Measurements from ENCODE around the gene CYP4F3.
"Not testable (repeated sequence)": the region's sequence is repeated elsewhere in the genome, so short reads cannot be mapped to it uniquely, and the experiment has no call there.

The CYP4F3 gene

GRCh38 chr19:15631817-15632216 is 8.9 kb upstream of the CYP4F3 start:
- DNase-seq, result no peak

- no peak for DNase-seq
Observed at GRCh38 chr19:15633082-15633835, 7.4 kb upstream of the CYP4F3 start.

- no peak for DNase-seq
Observed at GRCh38 chr19:15634105-15634504, 6.6 kb upstream of the CYP4F3 start.

- DNase-seq, result no peak
Observed at GRCh38 chr19:15635016-15635805, 5.5 kb upstream of the CYP4F3 start.

GRCh38 chr19:15636026-15636425 is 4.7 kb upstream of the CYP4F3 start:
- no peak for DNase-seq

- DNase-seq, result no peak
Observed at GRCh38 chr19:15639596-15639995, 1.1 kb upstream of the CYP4F3 start.

- DNase-seq, result no peak
Observed at GRCh38 chr19:15640904-15641597, 354 bp downstream of the CYP4F3 start.

- no peak for DNase-seq
Observed at GRCh38 chr19:15641901-15642491, 1.3 kb downstream of the CYP4F3 start.

GRCh38 chr19:15642807-15643206 is 2.1 kb downstream of the CYP4F3 start:
- DNase-seq, result no peak

- DNase-seq, result no peak
Observed at GRCh38 chr19:15643387-15643786, 2.7 kb downstream of the CYP4F3 start.

- no peak for DNase-seq
Observed at GRCh38 chr19:15644066-15644741, 3.5 kb downstream of the CYP4F3 start.

- no peak for DNase-seq
Observed at GRCh38 chr19:15644816-15645215, 4.1 kb downstream of the CYP4F3 start.

- no peak for DNase-seq
Observed at GRCh38 chr19:15649526-15649925, 8.8 kb downstream of the CYP4F3 start.

- not testable (repeated sequence) for DNase-seq
Observed at GRCh38 chr19:15650123-15650522, 9.4 kb downstream of the CYP4F3 start.

GRCh38 chr19:15651791-15652190 is 11.1 kb downstream of the CYP4F3 start:
- no peak for DNase-seq

GRCh38 chr19:15652559-15653278 is 12.0 kb downstream of the CYP4F3 start:
- DNase-seq, result no peak

GRCh38 chr19:15656467-15656866 is 15.8 kb downstream of the CYP4F3 start:
- DNase-seq, result no peak

GRCh38 chr19:15663247-15663646 is 22.6 kb downstream of the CYP4F3 start:
- no peak for DNase-seq

GRCh38 chr19:15666186-15666585 is 25.5 kb downstream of the CYP4F3 start:
- DNase-seq, result no peak

- DNase-seq, result no peak
Observed at GRCh38 chr19:15666883-15667282, 26.2 kb downstream of the CYP4F3 start.

- DNase-seq, result no peak
Observed at GRCh38 chr19:15669440-15669839, 28.7 kb downstream of the CYP4F3 start.

GRCh38 chr19:15669891-15670290 is 29.2 kb downstream of the CYP4F3 start:
- DNase-seq, result no peak

Data from activated effector memory CD4-positive, alpha-beta T cell treated with anti-CD3 and anti-CD28 coated beads, Interleukin-2, amount 50 U/mL, for 16 hours (primary cell).